Aorta (tissue), 5 donors: ENCODE data around the gene PNPLA7. TPM values are rescaled to one million over a fixed set of nuclear protein-coding genes. Genes with fewer than 3 reads are reported as not detected.

Experiments
- ATAC-seq: fragments of 200-7000 bp; cut with Tn5 transposase; one replicate; pipeline ENCODE4 v1.9.1; 2022; ENCODE audit warnings: moderate library complexity; ENCODE audit not compliant: low FRiP score
- DNase-seq, 2 donors: peaks; one replicate each; pipeline ENCODE4 v3.0.0-alpha.2; 2020
- H3K27ac ChIP-seq, 2 donors: one replicate each; pipeline ENCODE4 v1.5.1; 2013; ENCODE audit warnings: low read length in 2 of 2, mild to moderate bottlenecking in 2 of 2, moderate library complexity in 2 of 2, control low read depth in 1 of 2, inconsistent platforms in 1 of 2, low read depth in 1 of 2
- H3K27me3 ChIP-seq, 2 donors: one replicate each; pipeline ENCODE4 v1.6.1; 2013; ENCODE audit warnings: control low read depth in 1 of 2, low read length in 1 of 2, mild to moderate bottlenecking in 1 of 2, moderate library complexity in 1 of 2; ENCODE audit not compliant: insufficient read depth in 2 of 2, control insufficient read depth in 1 of 2
- H3K36me3 ChIP-seq, 2 donors: one replicate each; pipeline ENCODE4 v1.6.1; 2013; ENCODE audit warnings: control low read depth in 1 of 2, low read length in 1 of 2, mild to moderate bottlenecking in 1 of 2; ENCODE audit not compliant: insufficient read depth in 2 of 2, control insufficient read depth in 1 of 2
- H3K4me1 ChIP-seq, 2 donors: one replicate each; pipeline ENCODE4 v1.6.1; 2013; ENCODE audit warnings: low read length in 2 of 2, control low read depth in 1 of 2, mild to moderate bottlenecking in 1 of 2, moderate library complexity in 1 of 2; ENCODE audit not compliant: insufficient read depth in 2 of 2, control insufficient read depth in 1 of 2
- H3K4me3 ChIP-seq, 2 donors: one replicate each; pipeline ENCODE4 v1.5.1; 2013; ENCODE audit warnings: low read length in 2 of 2, control low read depth in 1 of 2, mild to moderate bottlenecking in 1 of 2
- H3K9me3 ChIP-seq: one replicate; pipeline ENCODE4 v1.6.1; 2013; ENCODE audit warnings: mild to moderate bottlenecking, low read length; ENCODE audit not compliant: control insufficient read depth
- WGBS, 2 donors: extraction: QIAGEN DNeasy Blood & Tissue Kit; methylation state at CpG; one replicate each; pipeline ENCODE4 v1.1.7; 2013; 5-methylcytosine and 5-hydroxymethylcytosine counted together
- intact Hi-C, 2 donors: fragments of 100-400 bp; cut with DNase I; formaldehyde crosslinking; loops; one replicate each; pipeline versions ENCODE4 v1.14.2 to v1.15.0; 2022
- polyA plus RNA-seq, 2 donors: library from polyadenylated mRNA; stranded (reverse); fragments of 200-250 nt; gene quantifications; one replicate each; pipeline ENCODE4 v1.2.3, GENCODE V29; 2013
- total RNA-seq, 2 donors: library from RNA; stranded (reverse); fragmentation: NEBNext Ultra II Directional; extraction: Animal tissue kit (Norgen Biotek cat#: 25700); gene quantifications; one replicate each; pipeline ENCODE4 v1.2.1, GENCODE V29; 2021
- donor health status: healthy with polysubstance abuse.
- donor health status: Bipolar disorder and iron deficiency.
- donor health status: DM: no; HTN: no; CAD: no.
- donor health status: DM: no; HTN: no; CAD: no.
- donor health status: DM: yes; HTN: yes; CAD: no.

Gene PNPLA7
- total and polyA plus RNA-seq, 4 donors, result 2.1 to 36.6 (median 9.0) TPM

GRCh38 chr9:137478962-137479861 lies 71.0 kb downstream of the PNPLA7 start:
- Histone ChIP-seq H3K4me3 (no peak overlapping the region), H3K27ac (no peak overlapping the region), H3K36me3 (no peaks in the 10 kb centered on the region), H3K9me3 (peaks cover 2% of the 10 kb centered on the region), H3K27me3 (no peaks in the 10 kb centered on the region), H3K4me1 (no peaks in the 10 kb centered on the region)
- DNase-seq (peak in 1 of 2 donors; percentile 76), ATAC-seq (no peak)
- WGBS, 2 donors, result 73 to 85% methylated on average over 36 of the region's 36 CpGs
- intact Hi-C loops, result no loop called here

GRCh38 chr9:137478613-137478961 lies 71.6 kb downstream of the PNPLA7 start:
- intact Hi-C loops, result no loop called here
- WGBS, 2 donors, result 88 to 89% methylated on average over 11 of the region's 11 CpGs
- Histone ChIP-seq H3K4me3 (no peak overlapping the region), H3K27me3 (no peaks in the 10 kb centered on the region), H3K27ac (no peak overlapping the region), H3K9me3 (peaks cover 2% of the 10 kb centered on the region), H3K36me3 (no peaks in the 10 kb centered on the region), H3K4me1 (no peaks in the 10 kb centered on the region)
- DNase-seq (peak in 1 of 2 donors; percentile 69), ATAC-seq (no peak)

GRCh38 chr9:137477778-137478612 lies 72.2 kb downstream of the PNPLA7 start:
- DNase-seq (peak in 1 of 2 donors; percentile 69), ATAC-seq (no peak)
- Histone ChIP-seq H3K4me3 (no peak overlapping the region), H3K27me3 (no peaks in the 10 kb centered on the region), H3K4me1 (no peaks in the 10 kb centered on the region), H3K9me3 (peaks cover 2% of the 10 kb centered on the region), H3K27ac (no peak overlapping the region), H3K36me3 (no peaks in the 10 kb centered on the region)
- 93% methylated on average over 29 of the region's 29 CpGs for whole genome bisulfite sequencing, 2 donors
- intact Hi-C loops, result no loop called here

GRCh38 chr9:137476856-137477255 lies 73.3 kb downstream of the PNPLA7 start:
- 93% methylated on average over 11 of the region's 11 CpGs for WGBS, 2 donors

GRCh38 chr9:137475666-137476065 lies 74.5 kb downstream of the PNPLA7 start:
- WGBS, 2 donors, result 71 to 78% methylated on average over 3 of the region's 3 CpGs

More at GRCh38 chr9:137476856-137477255, 73.3 kb downstream of the PNPLA7 start:
- Histone ChIP-seq H3K27me3 (no peaks in the 10 kb centered on the region), H3K27ac (no peak overlapping the region), H3K9me3 (peaks cover 2% of the 10 kb centered on the region), H3K4me3 (no peak overlapping the region), H3K36me3 (no peaks in the 10 kb centered on the region), H3K4me1 (no peaks in the 10 kb centered on the region)
- ATAC-seq (no peak), DNase-seq (peak in 1 of 2 donors; percentile 48)
- intact Hi-C loops, result no loop called here

GRCh38 chr9:137474271-137474670 lies 75.9 kb downstream of the PNPLA7 start:
- Histone ChIP-seq H3K27me3 (no peaks in the 10 kb centered on the region), H3K4me3 (no peak overlapping the region), H3K9me3 (peaks cover 2% of the 10 kb centered on the region), H3K36me3 (no peaks in the 10 kb centered on the region), H3K27ac (no peak overlapping the region), H3K4me1 (no peaks in the 10 kb centered on the region)
- 95 to 96% methylated on average over 18 of the region's 18 CpGs for WGBS, 2 donors
- intact Hi-C loops, result no loop called here
- no peak for ATAC-seq
- DNase-seq, result peak in 1 of 2 donors; percentile 70

More at GRCh38 chr9:137475666-137476065, 74.5 kb downstream of the PNPLA7 start:
- H3K36me3 ChIP-seq, result no peaks in the 10 kb centered on the region
- no peak overlapping the region for H3K4me3 ChIP-seq
- DNase-seq, result no peak
- no peak for ATAC-seq
- intact Hi-C loops, result no loop called here
- no peaks in the 10 kb centered on the region for H3K4me1 ChIP-seq
- H3K9me3 ChIP-seq, result peaks cover 2% of the 10 kb centered on the region
- no peak overlapping the region for H3K27ac ChIP-seq
- no peaks in the 10 kb centered on the region for H3K27me3 ChIP-seq

- intact Hi-C loops, result no loop called here
- no peak overlapping the region for H3K4me3 ChIP-seq
- H3K4me1 ChIP-seq, result no peaks in the 10 kb centered on the region
- ATAC-seq (no peak), DNase-seq (peak in 1 of 2 donors; percentile 17)
- no peaks in the 10 kb centered on the region for H3K9me3 ChIP-seq
- H3K27me3 ChIP-seq, result no peaks in the 10 kb centered on the region
- no peaks in the 10 kb centered on the region for H3K36me3 ChIP-seq
- WGBS, 2 donors, result 89 to 95% methylated on average over 7 of the region's 7 CpGs
- no peak overlapping the region for H3K27ac ChIP-seq
These were observed 79.4 kb downstream of the PNPLA7 start for GRCh38 chr9:137470785-137471184.

- no peak overlapping the region for H3K27ac ChIP-seq
- intact Hi-C loops, result no loop called here
- 98 to 100% methylated on average over 7 of the region's 7 CpGs for WGBS, 2 donors
These were observed 82.3 kb downstream of the PNPLA7 start for GRCh38 chr9:137467896-137468295.

More at GRCh38 chr9:137467896-137468295, 82.3 kb downstream of the PNPLA7 start:
- peak in 1 of 2 donors; percentile 65 for DNase-seq
- Histone ChIP-seq H3K27me3 (no peaks in the 10 kb centered on the region), H3K9me3 (no peaks in the 10 kb centered on the region), H3K4me3 (no peak overlapping the region), H3K36me3 (no peaks in the 10 kb centered on the region), H3K4me1 (no peaks in the 10 kb centered on the region)
- ATAC-seq, result no peak
